NCI-H1048 (cell line): ENCODE data around the gene AFMID.

Experiments
- DNase-seq: peaks from one replicate; lab custom pipeline; 2025; lab: John Stamatoyannopoulos, UW

The AFMID gene

GRCh38 chr17:78180083-78180482, 7.1 kb upstream of the AFMID start:
- DNase-seq = no peak

- no peak for DNase-seq
Measured at GRCh38 chr17:78180508-78180907, 6.7 kb upstream of the AFMID start.

GRCh38 chr17:78182504-78182903, 4.7 kb upstream of the AFMID start:
- no peak for DNase-seq

GRCh38 chr17:78183916-78184315, 3.2 kb upstream of the AFMID start:
- DNase-seq = no peak

- no peak for DNase-seq
Measured at GRCh38 chr17:78184351-78184750, 2.8 kb upstream of the AFMID start.

GRCh38 chr17:78184868-78185267, 2.3 kb upstream of the AFMID start:
- DNase-seq = no peak

- DNase-seq = no peak
Measured at GRCh38 chr17:78185981-78186691, 1.0 kb upstream of the AFMID start.

- DNase-seq = no peak
Measured at GRCh38 chr17:78196716-78197115, 9.6 kb downstream of the AFMID start.

GRCh38 chr17:78197147-78197832, 10.1 kb downstream of the AFMID start:
- DNase-seq = no peak

GRCh38 chr17:78200451-78200850, 13.3 kb downstream of the AFMID start:
- no peak for DNase-seq

GRCh38 chr17:78202666-78203065, 15.5 kb downstream of the AFMID start:
- DNase-seq = no peak

GRCh38 chr17:78204387-78205123, 17.4 kb downstream of the AFMID start:
- no peak for DNase-seq

GRCh38 chr17:78205124-78205775, 18.1 kb downstream of the AFMID start:
- no peak for DNase-seq

GRCh38 chr17:78206298-78206697, 19.1 kb downstream of the AFMID start:
- DNase-seq = no peak

GRCh38 chr17:78208486-78208885, 21.3 kb downstream of the AFMID start:
- DNase-seq = no peak

- DNase-seq = no peak
Measured at GRCh38 chr17:78210111-78210510, 22.9 kb downstream of the AFMID start.

- no peak for DNase-seq
Measured at GRCh38 chr17:78211032-78211431, 23.9 kb downstream of the AFMID start.

GRCh38 chr17:78214016-78214705, 27.0 kb downstream of the AFMID start, which contains the start of gene BIRC5:
Gene BIRC5 (plus strand): TSS chr17:78214253. CDS start chr17:78214317, 64 bp downstream.
- DNase-seq = peak; percentile 79

- no peak for DNase-seq
Measured at GRCh38 chr17:78214706-78215061, 27.5 kb downstream of the AFMID start.

GRCh38 chr17:78219396-78220150, 32.4 kb downstream of the AFMID start:
- DNase-seq = no peak

- no peak for DNase-seq
Measured at GRCh38 chr17:78223061-78223460, 35.9 kb downstream of the AFMID start.
